Esophagus squamous epithelium (tissue), 5 donors: ENCODE data around the gene SLC1A4. TPM values are rescaled to one million over a fixed set of nuclear protein-coding genes. Genes with fewer than 3 reads are reported as not detected.

Experiments used
- DNase-seq: peaks from one replicate; lab custom pipeline; 2025; lab: John Stamatoyannopoulos, UW
- H3K27ac ChIP-seq, 4 donors: fragments of 200-600 bp; sonication (generic); one replicate each; pipeline ENCODE4 v1.5.1; 2016 to 2019; ENCODE audit warnings: mild to moderate bottlenecking in 1 of 4
- H3K27me3 ChIP-seq, 4 donors: fragments of 200-600 bp; sonication (generic); 1 replicate in 3 of 4; 2 replicates in 1 of 4; pipeline versions ENCODE4 v1.5.1 to v1.6.0; 2017 to 2021; ENCODE audit warnings: antibody characterized with exemption in 1 of 4
- H3K36me3 ChIP-seq, 3 donors: fragments of 200-600 bp; sonication (generic); one replicate each; pipeline ENCODE4 v1.5.1; 2016 to 2019
- H3K4me1 ChIP-seq, 3 donors: fragments of 200-600 bp; sonication (generic); one replicate each; pipeline ENCODE4 v1.5.1; 2017 to 2019
- H3K4me3 ChIP-seq, 4 donors: fragments of 200-600 bp; sonication (generic); 1 replicate in 3 of 4; 2 replicates in 1 of 4; pipeline ENCODE4 v1.5.1; 2016 to 2019; ENCODE audit warnings: mild to moderate bottlenecking in 2 of 4, moderate library complexity in 1 of 4
- H3K9me3 ChIP-seq, 3 donors: fragments of 200-600 bp; sonication (generic); one replicate each; pipeline ENCODE4 v1.5.1; 2016 to 2019
- POLR2A ChIP-seq, 4 donors: fragments of 450-650 bp; IDR thresholded peaks; one replicate each; pipeline ENCODE4 v1.6.1; 2017; ENCODE audit warnings: antibody characterized with exemption in 4 of 4, mild to moderate bottlenecking in 4 of 4, moderate library complexity in 3 of 4
- WGBS, 2 donors: methylation state at CpG; one replicate each; pipeline ENCODE4 v1.1.5; 2018; 5-methylcytosine and 5-hydroxymethylcytosine counted together
- intact Hi-C: fragments of 100-400 bp; cut with DNase I; formaldehyde crosslinking; loops from one replicate; pipeline ENCODE4 v1.15.0; 2022
- total RNA-seq, 4 donors: library from RNA; depleted of rRNA; stranded (reverse); fragments of >200 nt; gene quantifications; one replicate each; pipeline ENCODE4 v1.1.0, GENCODE V29; 2016
- TF ChIP-seq, protein P1 (sequence below), 6 experiments: fragments of 450-650 bp in 4 of 6; fragments of 200-600 bp in 2 of 6; sonication (generic) in 2 of 6; IDR thresholded peaks; one replicate each; pipeline ENCODE4 v1.5.1; 2016 to 2019; ENCODE audit warnings: antibody characterized with exemption in 6 of 6, mild to moderate bottlenecking in 4 of 6, moderate library complexity in 4 of 6
- donor health status: DM: yes; HTN: yes; CAD: no.

Gene SLC1A4
- total RNA-seq, 4 donors from 2014 or later = 12.8 to 28.1 (median 14.3) TPM

DNA sequence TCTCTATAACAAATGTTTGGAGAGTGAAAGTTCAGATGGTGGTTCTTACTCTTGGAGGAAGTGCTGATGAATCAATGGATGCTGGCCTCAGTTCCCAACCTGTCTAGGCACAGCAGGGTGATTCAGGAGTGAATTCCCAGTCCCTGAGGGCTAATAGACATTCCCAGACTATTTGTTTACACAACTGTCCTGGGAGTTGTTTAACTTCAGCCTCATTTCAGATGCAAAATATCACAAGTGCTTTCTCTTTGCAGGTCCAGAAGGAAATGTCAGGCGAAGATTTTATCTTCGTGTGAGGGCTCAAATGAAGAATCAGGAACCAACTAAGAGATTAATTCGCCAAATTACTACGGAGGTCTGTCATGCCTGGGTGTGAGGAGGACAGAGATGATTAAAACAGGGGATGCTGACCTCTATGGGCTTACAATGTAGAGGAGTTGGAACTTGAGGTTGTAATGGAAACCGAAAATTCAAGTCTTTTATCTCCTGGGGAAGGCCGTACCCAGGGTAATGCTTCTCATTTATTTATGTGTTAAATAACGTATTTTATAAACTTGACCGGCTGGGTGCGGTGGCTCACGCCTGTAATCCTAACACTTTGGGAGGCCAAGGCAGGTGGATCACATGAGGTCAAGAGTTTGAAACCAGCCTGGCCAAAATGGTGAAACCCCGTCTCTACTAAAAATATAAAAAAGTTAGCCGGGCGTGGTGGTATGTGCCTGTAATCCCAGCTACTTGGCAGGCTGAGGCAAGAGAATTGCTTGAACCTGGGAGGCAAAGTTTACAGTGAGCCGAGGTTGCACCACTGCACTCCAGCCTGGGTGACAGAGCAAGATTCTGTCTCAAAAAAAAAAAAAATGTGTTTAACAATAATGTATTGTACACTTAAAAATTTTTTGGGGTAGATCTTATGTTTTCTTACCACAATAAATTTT, 38.7 kb upstream of the SLC1A4 start:
- no peaks in the 10 kb centered on the region for H3K36me3 ChIP-seq
- H3K27ac ChIP-seq = peak overlapping the region; percentile 15 to 59 (median 55)
- peak overlapping the region in 1 of 4 donors; percentile 5 for H3K4me3 ChIP-seq
- H3K4me1 ChIP-seq = peaks cover 11 to 62% (median 24%) of the 10 kb centered on the region in 3 donors
- 14 to 41% methylated on average over 13 of the region's 14 CpGs for WGBS, 2 donors
- TF ChIP-seq POLR2A (IDR thresholded peaks at IDR 0.05) = no peak
- TF ChIP-seq, protein P1, sequence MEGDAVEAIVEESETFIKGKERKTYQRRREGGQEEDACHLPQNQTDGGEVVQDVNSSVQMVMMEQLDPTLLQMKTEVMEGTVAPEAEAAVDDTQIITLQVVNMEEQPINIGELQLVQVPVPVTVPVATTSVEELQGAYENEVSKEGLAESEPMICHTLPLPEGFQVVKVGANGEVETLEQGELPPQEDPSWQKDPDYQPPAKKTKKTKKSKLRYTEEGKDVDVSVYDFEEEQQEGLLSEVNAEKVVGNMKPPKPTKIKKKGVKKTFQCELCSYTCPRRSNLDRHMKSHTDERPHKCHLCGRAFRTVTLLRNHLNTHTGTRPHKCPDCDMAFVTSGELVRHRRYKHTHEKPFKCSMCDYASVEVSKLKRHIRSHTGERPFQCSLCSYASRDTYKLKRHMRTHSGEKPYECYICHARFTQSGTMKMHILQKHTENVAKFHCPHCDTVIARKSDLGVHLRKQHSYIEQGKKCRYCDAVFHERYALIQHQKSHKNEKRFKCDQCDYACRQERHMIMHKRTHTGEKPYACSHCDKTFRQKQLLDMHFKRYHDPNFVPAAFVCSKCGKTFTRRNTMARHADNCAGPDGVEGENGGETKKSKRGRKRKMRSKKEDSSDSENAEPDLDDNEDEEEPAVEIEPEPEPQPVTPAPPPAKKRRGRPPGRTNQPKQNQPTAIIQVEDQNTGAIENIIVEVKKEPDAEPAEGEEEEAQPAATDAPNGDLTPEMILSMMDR (IDR thresholded peaks at IDR 0.05) = no peak
- H3K9me3 ChIP-seq = peaks cover 0 to 4% (median 0%) of the 10 kb centered on the region in 3 donors
- intact Hi-C loops = no loop called here
- peaks cover 0 to 52% (median 0%) of the 10 kb centered on the region in 4 donors for H3K27me3 ChIP-seq
- no peak for DNase-seq

DNA sequence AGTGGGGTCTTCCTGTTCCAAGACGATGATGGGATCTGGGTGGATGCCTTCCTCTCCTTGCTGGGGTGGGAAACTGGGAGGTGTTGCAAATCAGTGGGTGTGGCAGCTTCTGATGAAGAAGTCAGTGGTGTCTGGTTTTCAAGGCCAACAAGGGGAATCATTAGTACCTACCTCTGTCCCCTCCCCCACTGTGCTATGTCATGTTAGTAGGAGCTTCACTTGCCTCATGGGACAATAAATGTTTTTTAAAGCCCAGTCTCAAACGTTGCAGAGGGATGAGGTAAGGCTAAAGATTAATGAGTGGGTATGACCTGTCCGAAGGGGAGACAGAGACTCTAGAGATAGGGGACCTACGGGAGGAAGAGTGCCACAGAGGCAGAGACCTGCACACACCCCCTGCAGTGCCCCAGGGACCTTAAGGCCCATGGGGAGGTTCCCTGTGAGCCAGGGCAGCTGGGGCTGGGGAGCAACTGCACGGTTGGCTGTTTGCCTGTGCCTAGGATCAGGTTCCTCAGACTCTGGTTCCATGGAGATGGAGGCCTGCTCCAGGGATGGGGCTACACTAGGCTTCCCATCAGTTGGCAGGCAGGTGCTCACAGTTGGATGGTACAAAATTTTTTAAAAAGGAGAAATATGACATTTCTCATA, 37.8 kb upstream of the SLC1A4 start:
- H3K27ac ChIP-seq = no peak overlapping the region
- no peaks in the 10 kb centered on the region for H3K36me3 ChIP-seq
- intact Hi-C loops = no loop called here
- peaks cover 0 to 49% (median 0%) of the 10 kb centered on the region in 4 donors for H3K27me3 ChIP-seq
- no peak for DNase-seq
- no peak overlapping the region for H3K4me3 ChIP-seq
- TF ChIP-seq, protein P1 (IDR thresholded peaks at IDR 0.05) = no peak
- TF ChIP-seq POLR2A (IDR thresholded peaks at IDR 0.05) = no peak
- H3K9me3 ChIP-seq = peaks cover 0 to 6% (median 0%) of the 10 kb centered on the region in 3 donors
- H3K4me1 ChIP-seq = peaks cover 6 to 52% (median 18%) of the 10 kb centered on the region in 3 donors
- 51% methylated on average over 5 of the region's 5 CpGs for WGBS, 2 donors

DNA sequence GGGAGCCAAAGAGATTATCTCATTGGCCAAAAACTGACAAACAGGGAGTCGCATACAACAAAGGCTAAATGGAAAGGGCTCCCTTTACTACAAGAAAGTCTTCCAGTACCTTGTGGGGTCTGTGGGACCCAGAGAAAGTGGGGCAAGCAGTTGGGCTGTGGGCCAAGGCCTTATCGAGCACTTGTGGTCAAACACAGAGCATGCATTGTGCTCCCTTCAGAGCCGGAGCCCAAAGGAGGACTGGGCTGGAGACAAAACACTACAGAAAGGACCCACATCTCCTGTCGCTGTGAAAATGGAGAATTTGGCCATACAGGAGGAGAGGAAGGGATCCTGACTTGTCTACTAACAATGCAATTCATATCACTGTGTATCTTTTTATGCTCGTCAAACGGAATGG, 37.1 kb upstream of the SLC1A4 start:
- Histone ChIP-seq H3K27ac (no peak overlapping the region), H3K4me3 (no peak overlapping the region), H3K27me3 (peaks cover 0 to 44% (median 0%) of the 10 kb centered on the region in 4 donors), H3K36me3 (no peaks in the 10 kb centered on the region), H3K4me1 (peaks cover 0 to 46% (median 16%) of the 10 kb centered on the region in 3 donors), H3K9me3 (peaks cover 0 to 6% (median 0%) of the 10 kb centered on the region in 3 donors)
- WGBS, 2 donors = 79 to 85% methylated on average over 3 to 5 of the region's 6 CpGs
- TF ChIP-seq, protein P1 (IDR thresholded peaks at IDR 0.05) = no peak
- TF ChIP-seq POLR2A (IDR thresholded peaks at IDR 0.05) = no peak
- DNase-seq = no peak
- intact Hi-C loops = no loop called here

DNA sequence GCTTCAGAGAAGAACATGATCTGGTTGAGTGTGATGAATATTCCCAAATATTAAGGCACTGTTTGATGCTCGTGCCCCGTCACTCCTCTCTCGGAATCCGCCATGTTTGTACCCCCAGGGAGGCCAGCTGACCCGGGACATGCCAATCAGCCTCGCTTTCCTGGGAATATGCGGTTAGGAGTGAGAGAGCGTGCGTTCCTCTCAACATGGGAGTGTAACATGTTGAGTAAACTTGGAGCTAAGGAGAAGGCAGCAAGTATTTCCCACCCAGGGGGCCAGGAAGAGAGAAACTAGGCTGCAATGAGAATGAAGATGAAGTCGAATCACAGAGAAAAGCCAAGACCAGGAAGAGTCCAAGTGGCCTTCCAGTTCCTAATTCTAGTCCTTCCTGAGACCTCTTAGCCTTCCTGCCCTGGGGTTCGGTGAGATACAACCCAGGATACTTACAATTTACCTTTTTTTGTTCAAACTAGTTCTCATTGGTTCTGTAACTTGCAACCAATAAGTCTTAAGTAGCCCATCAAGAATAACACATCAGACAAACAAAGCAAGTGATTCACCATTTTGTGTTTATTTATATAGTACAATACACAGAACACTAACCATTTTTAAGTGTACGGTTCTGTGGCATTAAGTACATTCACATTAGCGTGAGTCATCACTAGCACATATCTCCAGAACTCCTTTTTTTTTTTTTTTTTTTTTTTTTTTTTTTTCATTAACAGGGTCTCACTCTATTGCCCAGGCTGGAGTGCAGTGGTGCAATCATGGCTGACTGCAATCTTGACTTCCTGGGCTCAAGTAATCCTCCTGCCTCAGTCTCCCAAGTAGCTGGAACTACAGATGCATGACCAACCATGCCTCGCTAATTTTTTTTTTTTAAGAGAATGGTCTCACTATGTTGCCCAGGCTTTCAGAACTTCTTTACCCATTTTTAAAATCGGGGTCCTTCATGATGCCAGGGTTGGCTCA, 36.4 kb upstream of the SLC1A4 start:
- Histone ChIP-seq H3K4me1 (peaks cover 0 to 39% (median 14%) of the 10 kb centered on the region in 3 donors), H3K27ac (no peak overlapping the region), H3K9me3 (peaks cover 0 to 6% (median 0%) of the 10 kb centered on the region in 3 donors), H3K4me3 (no peak overlapping the region), H3K27me3 (peaks cover 0 to 41% (median 0%) of the 10 kb centered on the region in 4 donors), H3K36me3 (no peaks in the 10 kb centered on the region)
- intact Hi-C loops = no loop called here
- DNase-seq = no peak
- no peak for TF ChIP-seq POLR2A (IDR thresholded peaks at IDR 0.05)
- TF ChIP-seq, protein P1 (IDR thresholded peaks at IDR 0.05) = no peak
- WGBS, 2 donors = 80 to 84% methylated on average over 14 to 15 of the region's 15 CpGs
